ENCODE measurements around the gene CDKAL1. TPM values are rescaled to one million over a fixed set of nuclear protein-coding genes. Genes with fewer than 3 reads are reported as not detected.

The CDKAL1 gene
- total and polyA plus RNA-seq, 2 experiments from 2014 or later: 14.4 to 19.5 TPM

DNA sequence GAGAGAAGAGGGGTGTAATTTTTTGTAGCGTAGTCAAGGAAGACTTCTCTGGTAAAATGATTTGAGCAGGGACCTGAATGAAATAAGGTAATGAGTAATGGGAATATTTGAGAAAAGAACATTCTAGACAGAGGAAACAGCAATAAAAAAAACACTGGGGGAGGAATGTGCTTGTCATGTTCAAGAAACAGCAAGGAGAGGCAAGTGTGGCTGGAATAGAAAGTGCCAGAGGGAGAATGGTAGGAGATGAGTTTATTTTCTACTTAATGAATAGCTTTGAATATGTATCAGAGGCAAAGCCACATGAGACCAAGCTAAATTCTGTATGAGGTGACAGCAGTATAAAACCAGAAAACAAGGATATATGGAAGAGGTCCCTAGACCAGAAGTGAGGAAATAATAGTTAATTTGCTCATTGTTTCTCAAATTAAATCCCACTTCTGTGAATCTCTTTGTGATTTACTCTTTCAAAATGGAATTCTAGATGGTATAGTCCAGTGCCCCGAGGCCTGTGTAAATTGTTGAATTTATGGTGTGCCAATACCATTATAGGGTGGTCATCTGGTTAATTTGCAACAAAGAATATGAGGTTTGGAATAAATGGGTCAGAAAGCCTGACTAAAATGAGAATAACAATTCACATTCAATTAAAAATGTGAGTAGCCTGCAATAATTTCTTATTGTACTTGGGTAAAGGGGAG is 170.2 kb downstream of the CDKAL1 start:
- Histone ChIP-seq H3K27ac (no peak overlapping the region), H3K4me3 (no peak overlapping the region), H3K4me1 (ENCODE audit: insufficient read depth) (no peaks in the 10 kb centered on the region), H4K20me1 (ENCODE audit: insufficient read depth, poor library complexity, severe bottlenecking) (no peaks in the 10 kb centered on the region), H2AFZ (no peak overlapping the region), H3K79me2 (no peaks in the 10 kb centered on the region), H3K9me3 (ENCODE audit: low read depth) (no peaks in the 10 kb centered on the region), H3K36me3 (replicated peaks; ENCODE audit: insufficient read depth, low read depth) (no peaks in the 10 kb centered on the region), H3K27me3 (no peaks in the 10 kb centered on the region), H3K9me2 (replicated peaks; ENCODE audit: insufficient read depth) (no peaks in the 10 kb centered on the region), H3K4me2 (no peak overlapping the region)
- no peak for DNase-seq (ENCODE audit: low spot score)
- 85% methylated on average over 2 of the region's 2 CpGs for WGBS (ENCODE audit: low lambda C conversion rate, missing lambda C conversion rate)
- TF ChIP-seq EZH2phosphoT487 (IDR thresholded peaks at IDR 0.05; ENCODE audit: low read depth, severe bottlenecking, unreplicated experiment) (no peak), EZH2 (IDR thresholded peaks at IDR 0.05; ENCODE audit: borderline replicate concordance) (no peak)
- TF ChIP-seq, protein P1, sequence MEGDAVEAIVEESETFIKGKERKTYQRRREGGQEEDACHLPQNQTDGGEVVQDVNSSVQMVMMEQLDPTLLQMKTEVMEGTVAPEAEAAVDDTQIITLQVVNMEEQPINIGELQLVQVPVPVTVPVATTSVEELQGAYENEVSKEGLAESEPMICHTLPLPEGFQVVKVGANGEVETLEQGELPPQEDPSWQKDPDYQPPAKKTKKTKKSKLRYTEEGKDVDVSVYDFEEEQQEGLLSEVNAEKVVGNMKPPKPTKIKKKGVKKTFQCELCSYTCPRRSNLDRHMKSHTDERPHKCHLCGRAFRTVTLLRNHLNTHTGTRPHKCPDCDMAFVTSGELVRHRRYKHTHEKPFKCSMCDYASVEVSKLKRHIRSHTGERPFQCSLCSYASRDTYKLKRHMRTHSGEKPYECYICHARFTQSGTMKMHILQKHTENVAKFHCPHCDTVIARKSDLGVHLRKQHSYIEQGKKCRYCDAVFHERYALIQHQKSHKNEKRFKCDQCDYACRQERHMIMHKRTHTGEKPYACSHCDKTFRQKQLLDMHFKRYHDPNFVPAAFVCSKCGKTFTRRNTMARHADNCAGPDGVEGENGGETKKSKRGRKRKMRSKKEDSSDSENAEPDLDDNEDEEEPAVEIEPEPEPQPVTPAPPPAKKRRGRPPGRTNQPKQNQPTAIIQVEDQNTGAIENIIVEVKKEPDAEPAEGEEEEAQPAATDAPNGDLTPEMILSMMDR (IDR thresholded peaks at IDR 0.05; ENCODE audit: poor library complexity): no peak

DNA sequence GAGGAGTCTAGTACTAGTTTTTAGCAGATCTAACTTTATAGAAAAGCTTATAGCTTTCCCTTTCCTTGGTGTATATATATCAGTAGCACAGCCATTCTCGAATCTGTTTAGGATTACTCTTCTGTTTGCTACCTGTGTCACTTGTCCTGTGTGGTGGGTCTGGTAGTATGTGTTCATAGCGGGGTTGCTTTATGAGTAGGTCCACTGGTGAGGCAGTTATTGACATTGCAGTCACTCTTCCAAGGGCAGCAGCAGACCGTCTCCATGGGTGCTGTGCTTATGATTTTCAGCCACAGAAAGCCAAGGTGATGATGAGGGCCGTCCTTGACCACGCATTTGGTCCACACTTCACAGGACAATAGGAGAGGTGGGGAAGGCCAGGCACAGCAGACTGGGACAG is 171.5 kb downstream of the CDKAL1 start:
- Histone ChIP-seq H3K9me3 (ENCODE audit: low read depth) (no peaks in the 10 kb centered on the region), H4K20me1 (ENCODE audit: insufficient read depth, poor library complexity, severe bottlenecking) (no peaks in the 10 kb centered on the region), H3K27me3 (no peaks in the 10 kb centered on the region), H3K4me1 (ENCODE audit: insufficient read depth) (no peaks in the 10 kb centered on the region), H3K4me2 (no peak overlapping the region), H3K4me3 (no peak overlapping the region), H3K79me2 (peaks cover 3% of the 10 kb centered on the region), H3K36me3 (replicated peaks; ENCODE audit: insufficient read depth, low read depth) (no peaks in the 10 kb centered on the region), H3K9me2 (replicated peaks; ENCODE audit: insufficient read depth) (no peaks in the 10 kb centered on the region), H2AFZ (no peak overlapping the region), H3K27ac (peak overlapping the region; percentile 3)
- TF ChIP-seq EZH2phosphoT487 (IDR thresholded peaks at IDR 0.05; ENCODE audit: low read depth, severe bottlenecking, unreplicated experiment) (no peak), EZH2 (IDR thresholded peaks at IDR 0.05; ENCODE audit: borderline replicate concordance) (no peak)
- TF ChIP-seq, protein P1 (IDR thresholded peaks at IDR 0.05; ENCODE audit: poor library complexity): no peak
- no peak for DNase-seq (ENCODE audit: low spot score)
- 97% methylated on average over 5 of the region's 5 CpGs for WGBS (ENCODE audit: low lambda C conversion rate, missing lambda C conversion rate)

DNA sequence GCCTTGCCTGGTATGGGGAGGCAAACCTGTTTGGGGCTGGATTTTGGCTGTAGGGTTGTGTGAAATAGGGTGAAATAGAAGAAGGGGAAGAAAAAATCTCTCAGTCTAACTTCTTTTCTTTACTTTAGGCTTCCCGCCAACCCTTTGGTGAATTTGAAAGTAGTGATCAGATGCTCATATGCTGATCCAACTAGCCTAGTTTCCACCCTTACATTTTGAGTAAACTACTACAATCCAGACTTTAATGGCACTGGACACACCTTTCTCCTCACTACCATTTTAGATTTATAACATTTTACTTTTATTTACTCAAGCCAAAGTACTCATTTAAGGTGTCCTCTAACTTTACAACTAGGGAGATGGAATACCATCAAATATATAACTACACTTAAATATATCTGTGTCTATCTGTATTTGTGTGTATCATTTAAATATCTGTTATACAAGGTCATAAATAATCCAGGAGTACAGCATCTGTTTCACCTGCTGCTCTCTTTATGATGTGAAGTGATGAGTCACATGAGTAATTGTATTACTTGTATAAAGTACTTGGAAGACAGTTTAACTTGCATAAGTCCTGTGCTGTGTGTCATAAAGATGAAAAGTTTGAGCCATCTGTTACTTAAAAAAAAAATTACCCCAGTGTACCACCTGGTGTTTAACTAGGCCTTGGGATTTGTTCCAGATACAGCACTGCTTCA is 172.1 kb downstream of the CDKAL1 start:
- no peak for TF ChIP-seq EZH2 (IDR thresholded peaks at IDR 0.05; ENCODE audit: borderline replicate concordance)
- TF ChIP-seq, protein P1 (IDR thresholded peaks at IDR 0.05; ENCODE audit: poor library complexity): no peak
- 90% methylated on average over 1 of the region's 1 CpG for WGBS (ENCODE audit: low lambda C conversion rate, missing lambda C conversion rate)
- no peak overlapping the region for H2AFZ ChIP-seq
- H3K27me3 ChIP-seq: no peaks in the 10 kb centered on the region
- no peaks in the 10 kb centered on the region for H3K4me1 ChIP-seq (ENCODE audit: insufficient read depth)
- H4K20me1 ChIP-seq (ENCODE audit: insufficient read depth, poor library complexity, severe bottlenecking): no peaks in the 10 kb centered on the region
- no peaks in the 10 kb centered on the region for H3K36me3 ChIP-seq (replicated peaks; ENCODE audit: insufficient read depth, low read depth)
- H3K9me2 ChIP-seq (replicated peaks; ENCODE audit: insufficient read depth): no peaks in the 10 kb centered on the region
- H3K27ac ChIP-seq: peak overlapping the region; percentile 3
- no peaks in the 10 kb centered on the region for H3K9me3 ChIP-seq (ENCODE audit: low read depth)
- no peak overlapping the region for H3K4me2 ChIP-seq
- DNase-seq (ENCODE audit: low spot score): peak; percentile 20
- H3K79me2 ChIP-seq: peaks cover 3% of the 10 kb centered on the region
- H3K4me3 ChIP-seq: no peak overlapping the region

Data from hepatocyte (in vitro differentiated cells).